HG02840 (cell line): Measurements from ENCODE around the gene DAGLA.
"Not testable (repeated sequence)": the region's sequence is repeated elsewhere in the genome, so short reads cannot be mapped to it uniquely, and the experiment has no call there.

Experiments used
- ATAC-seq: cut with Tn5 transposase; IDR thresholded peaks from one replicate; pipeline ENCODE4 v1.9.1; 2021; ENCODE audit warnings: mild to moderate bottlenecking, moderate library complexity, moderate number of reproducible peaks; ENCODE audit not compliant: unreplicated experiment, low FRiP score

Gene DAGLA

GRCh38 chr11:61679893-61680621 is at the start of gene DAGLA:
Gene DAGLA, plus strand, starts transcription at chr11:61680391. Its CDS starts 39,765 bp downstream, at chr11:61720156.
- no peak for ATAC-seq

GRCh38 chr11:61632096-61632495 is 48.1 kb upstream of the DAGLA start:
- ATAC-seq, result no peak

GRCh38 chr11:61635304-61635703 is 44.9 kb upstream of the DAGLA start:
- no peak for ATAC-seq

GRCh38 chr11:61635787-61636186 is 44.4 kb upstream of the DAGLA start:
- no peak for ATAC-seq

- no peak for ATAC-seq
These were observed 43.5 kb upstream of the DAGLA start for GRCh38 chr11:61636676-61637075.

- no peak for ATAC-seq
These were observed 42.9 kb upstream of the DAGLA start for GRCh38 chr11:61637277-61637676.

- no peak for ATAC-seq
These were observed 40.3 kb upstream of the DAGLA start for GRCh38 chr11:61639816-61640443.

GRCh38 chr11:61642162-61642561 is 38.0 kb upstream of the DAGLA start:
- ATAC-seq, result no peak

GRCh38 chr11:61645179-61645868 is 34.9 kb upstream of the DAGLA start:
- ATAC-seq, result no peak

- ATAC-seq, result no peak
These were observed 32.7 kb upstream of the DAGLA start for GRCh38 chr11:61647529-61647928.

GRCh38 chr11:61650781-61651571 is 29.2 kb upstream of the DAGLA start:
- no peak for ATAC-seq

GRCh38 chr11:61652135-61652534 is 28.1 kb upstream of the DAGLA start:
- no peak for ATAC-seq

GRCh38 chr11:61654397-61654829 is 25.8 kb upstream of the DAGLA start:
- no peak for ATAC-seq

- ATAC-seq, result not testable (repeated sequence)
These were observed 24.7 kb upstream of the DAGLA start for GRCh38 chr11:61655266-61656159.

GRCh38 chr11:61656347-61657077 is 23.7 kb upstream of the DAGLA start:
- no peak for ATAC-seq

GRCh38 chr11:61657566-61658290 is 22.5 kb upstream of the DAGLA start:
- no peak for ATAC-seq

- no peak for ATAC-seq
These were observed 20.6 kb upstream of the DAGLA start for GRCh38 chr11:61659413-61660196.

- not testable (repeated sequence) for ATAC-seq
These were observed 19.2 kb upstream of the DAGLA start for GRCh38 chr11:61660997-61661396.
